Heart left ventricle (tissue), 16 donors: ENCODE measurements around the gene PRKCH. TPM values are rescaled to one million over a fixed set of nuclear protein-coding genes. Genes with fewer than 3 reads are reported as not detected.

Experiments used
- ATAC-seq, 4 donors: fragments of 200-7000 bp; cut with Tn5 transposase; one replicate each; pipeline ENCODE4 v1.9.1; 2020 to 2022; ENCODE audit warnings: moderate library complexity in 4 of 4, mild to moderate bottlenecking in 3 of 4, moderate number of reproducible peaks in 1 of 4
- DNase-seq, 5 donors: peaks; one replicate each; pipeline ENCODE4 v3.0.0-alpha.2; 2020
- H3K27ac ChIP-seq, 12 donors: fragments of 200-600 bp; sonication (generic) in 4 of 12; one replicate each; pipeline versions ENCODE4 v1.5.0 to v1.8.0; 2016 to 2022; ENCODE audit warnings: mild to moderate bottlenecking in 2 of 12
- H3K27me3 ChIP-seq, 9 donors: fragments of 200-600 bp; sonication (generic) in 2 of 9; one replicate each; pipeline versions ENCODE4 v1.5.1 to v1.8.0; 2016 to 2022; ENCODE audit warnings: mild to moderate bottlenecking in 3 of 9
- H3K36me3 ChIP-seq, 9 donors: fragments of 200-600 bp; sonication (generic) in 2 of 9; one replicate each; pipeline versions ENCODE4 v1.5.0 to v1.8.0; 2018 to 2022; ENCODE audit warnings: mild to moderate bottlenecking in 2 of 9
- H3K4me1 ChIP-seq, 12 donors: fragments of 200-600 bp; sonication (generic) in 4 of 12; one replicate each; pipeline versions ENCODE4 v1.5.0 to v1.8.0; 2016 to 2022; ENCODE audit warnings: mild to moderate bottlenecking in 3 of 12
- H3K4me3 ChIP-seq, 12 donors: fragments of 200-600 bp; sonication (generic) in 4 of 12; one replicate each; pipeline versions ENCODE4 v1.5.0 to v1.8.0; 2017 to 2022; ENCODE audit warnings: mild to moderate bottlenecking in 9 of 12, moderate library complexity in 4 of 12
- H3K9me3 ChIP-seq, 12 donors: fragments of 200-600 bp; sonication (generic) in 4 of 12; one replicate each; pipeline versions ENCODE4 v1.5.0 to v1.8.0; 2016 to 2022; ENCODE audit warnings: mild to moderate bottlenecking in 1 of 12
- CTCF ChIP-seq, 12 donors: fragments of 200-600 bp; sonication (generic) in 4 of 12; IDR thresholded peaks; one replicate each; pipeline versions ENCODE4 v1.5.0 to v1.8.0; 2018 to 2022; ENCODE audit warnings: antibody characterized with exemption in 12 of 12, mild to moderate bottlenecking in 5 of 12
- POLR2A ChIP-seq, 2 donors: fragments of 450-650 bp; IDR thresholded peaks; one replicate each; pipeline ENCODE4 v1.6.1; 2017; ENCODE audit warnings: antibody characterized with exemption in 2 of 2, mild to moderate bottlenecking in 2 of 2, moderate library complexity in 2 of 2
- WGBS, 4 donors: extraction: QIAGEN DNeasy Blood & Tissue Kit in 2 of 4; methylation state at CpG; one replicate each; pipeline versions ENCODE4 v1.1.5 to v1.1.7; 2013 to 2018; 5-methylcytosine and 5-hydroxymethylcytosine counted together
- intact Hi-C, 10 donors: fragments of 100-400 bp; cut with DNase I; formaldehyde crosslinking; loops; one replicate each; pipeline versions ENCODE4 v1.11.1 to v1.14.2; 2022
- polyA plus RNA-seq, 2 donors: library from polyadenylated mRNA; stranded (reverse); fragments of 200-250 nt; gene quantifications; one replicate each; pipeline ENCODE4 v1.2.3, GENCODE V29; 2013
- total RNA-seq, 9 donors: library from RNA; depleted of rRNA in 2 of 9; stranded (reverse); fragments of >200 nt in 2 of 9; fragmentation: NEBNext Ultra II Directional in 3 of 9; extraction: Animal tissue kit (Norgen Biotek cat#: 25700) in 3 of 9; gene quantifications; one replicate each; pipeline versions ENCODE4 v1.1.0 to v1.2.4, GENCODE V29; 2016 to 2023
- donor health status: ischemic (EF 13 %, LVEDD 7.1; RV severe dilation, severe dysfunction).
- donor health status: healthy with polysubstance abuse.
- donor health status: DM: no; HTN: yes; CAD: no.
- donor health status: DM: no; HTN: no; CAD: no.
- donor health status: ischemic (EF 25% LVEDD 6.9; RV normal size, moderate dysfunction).
- donor health status: ischemic (EF 25% LVEDD 5.7; RV mildly dilated, moderate dysfunction).
- donor health status: healthy.
- donor health status: DM: yes; HTN: yes; CAD: no.
- donor health status: ischemic (EF 35%, LVEDD 5.7; RV mildly dilated, moderate dysfunction).
- donor health status: nonischemic (EF 11% LVEDD 7.7; RV severe dilation, severe dysfunction).
- donor health status: DM: yes; HTN: yes; CAD: no.
- donor health status: PGD.
- donor health status: ischemic (EF 29% LVEDD 5.4; RV normal size, mild dysfunction).
- donor health status: nonischemic (EF 23%, LVEDD 6.1; RV moderate dilation, normal function).

The PRKCH gene
- total and polyA plus RNA-seq, 11 donors: 6.1 to 49.2 (median 21.7) TPM

- intact Hi-C loops: no loop called here
- Histone ChIP-seq H3K4me1 (peaks cover 0 to 37% (median 7%) of the 10 kb centered on the region in 12 donors), H3K27me3 (no peaks in the 10 kb centered on the region), H3K9me3 (peaks cover 0 to 31% (median 14%) of the 10 kb centered on the region in 12 donors), H3K4me3 (no peak overlapping the region), H3K36me3 (peaks cover 0 to 8% (median 0%) of the 10 kb centered on the region in 9 donors), H3K27ac (no peak overlapping the region)
- no peak for ATAC-seq
- DNase-seq: no peak
- WGBS, 4 donors: 91 to 94% (median 92%) methylated on average over 2 of the region's 2 CpGs
- TF ChIP-seq CTCF (IDR thresholded peaks at IDR 0.05): no peak
- TF ChIP-seq POLR2A (IDR thresholded peaks at IDR 0.05): no peak
Observed at GRCh38 chr14:61372379-61372778, 51.0 kb downstream of the PRKCH start.

DNA sequence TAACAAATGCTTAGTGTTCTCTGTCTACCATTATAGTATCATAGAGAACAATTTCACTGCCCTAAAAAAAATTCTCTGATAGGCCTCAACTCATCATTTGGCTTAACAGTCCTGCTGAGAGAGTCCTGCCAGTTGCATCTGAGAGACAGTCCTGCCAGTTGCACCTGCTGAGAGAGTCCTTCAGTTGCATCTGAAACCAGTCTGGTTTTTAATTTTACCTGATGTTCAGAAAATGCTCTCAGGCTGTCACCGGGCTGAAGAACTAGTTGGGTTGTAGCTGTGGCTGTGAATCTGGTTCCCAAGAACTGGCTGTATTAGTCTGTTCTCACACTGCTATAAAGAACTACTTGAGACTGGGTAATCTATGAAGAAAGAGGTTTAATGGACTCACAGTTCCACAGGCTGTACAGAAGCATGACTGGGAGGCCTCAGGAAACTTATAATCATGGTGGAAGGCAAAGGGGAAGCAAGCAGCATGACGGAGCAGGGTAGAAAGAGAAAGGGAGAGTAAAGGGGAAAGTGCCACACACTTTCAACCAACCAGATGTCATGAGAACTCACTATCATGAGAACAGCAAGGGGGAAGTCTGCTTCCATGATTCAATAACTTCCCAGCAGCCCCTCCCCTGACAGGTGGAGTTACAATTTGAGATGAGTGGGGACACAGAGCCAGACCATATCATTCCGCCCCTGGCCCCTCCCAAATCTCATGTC, 51.6 kb downstream of the PRKCH start:
- peaks cover 0 to 31% (median 14%) of the 10 kb centered on the region in 12 donors for H3K9me3 ChIP-seq
- no peak for DNase-seq
- no peak overlapping the region for H3K4me3 ChIP-seq
- WGBS, 4 donors: 92 to 99% (median 94%) methylated on average over 3 of the region's 3 CpGs
- H3K36me3 ChIP-seq: peaks cover 0 to 8% (median 0%) of the 10 kb centered on the region in 9 donors
- no peak overlapping the region for H3K27ac ChIP-seq
- TF ChIP-seq POLR2A (IDR thresholded peaks at IDR 0.05) (no peak), CTCF (IDR thresholded peaks at IDR 0.05) (no peak)
- intact Hi-C loops: no loop called here
- peaks cover 0 to 35% (median 6%) of the 10 kb centered on the region in 12 donors for H3K4me1 ChIP-seq
- H3K27me3 ChIP-seq: no peaks in the 10 kb centered on the region
- ATAC-seq: no peak

- no peak overlapping the region for H3K4me3 ChIP-seq
- no peak overlapping the region for H3K27ac ChIP-seq
- peaks cover 0 to 8% (median 0%) of the 10 kb centered on the region in 9 donors for H3K36me3 ChIP-seq
- H3K4me1 ChIP-seq: peaks cover 0 to 22% (median under 1%) of the 10 kb centered on the region in 12 donors
- intact Hi-C loops: no loop called here
- H3K27me3 ChIP-seq: no peaks in the 10 kb centered on the region
- peaks cover 0 to 31% (median 14%) of the 10 kb centered on the region in 12 donors for H3K9me3 ChIP-seq
- ATAC-seq: no peak
- DNase-seq: no peak
- TF ChIP-seq CTCF (IDR thresholded peaks at IDR 0.05) (no peak), POLR2A (IDR thresholded peaks at IDR 0.05) (no peak)
- WGBS, 4 donors: 88 to 94% (median 90%) methylated on average over 3 of the region's 3 CpGs
Observed at GRCh38 chr14:61374284-61374683, 52.9 kb downstream of the PRKCH start.

DNA sequence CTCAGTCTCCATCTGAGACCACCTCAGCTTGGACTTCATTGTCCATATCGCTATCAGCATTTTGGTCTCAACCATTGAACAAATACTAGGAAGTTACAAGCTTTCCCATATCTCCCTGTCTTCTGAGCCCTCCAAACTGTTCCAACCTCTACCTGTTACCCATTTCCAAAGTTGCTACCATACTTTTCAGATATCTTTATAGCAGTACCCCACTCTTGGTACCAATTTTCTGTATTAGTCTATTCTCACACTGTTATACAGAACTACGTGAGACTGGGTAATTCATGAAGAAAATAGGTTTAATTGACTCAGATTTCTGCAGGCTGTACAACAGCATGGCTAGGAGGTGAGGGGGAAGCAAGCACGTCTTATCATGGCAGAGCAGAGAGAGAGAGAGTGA, 53.8 kb downstream of the PRKCH start:
- DNase-seq (no peak), ATAC-seq (no peak)
- intact Hi-C loops: no loop called here
- H3K36me3 ChIP-seq: peaks cover 0 to 8% (median 0%) of the 10 kb centered on the region in 9 donors
- peaks cover 0 to 17% (median 0%) of the 10 kb centered on the region in 12 donors for H3K4me1 ChIP-seq
- peaks cover 0 to 31% (median 14%) of the 10 kb centered on the region in 12 donors for H3K9me3 ChIP-seq
- H3K27ac ChIP-seq: no peak overlapping the region
- 92 to 97% (median 92%) methylated on average over 3 of the region's 3 CpGs for WGBS, 4 donors
- H3K27me3 ChIP-seq: no peaks in the 10 kb centered on the region
- H3K4me3 ChIP-seq: no peak overlapping the region
- no peak for TF ChIP-seq CTCF (IDR thresholded peaks at IDR 0.05)
- TF ChIP-seq POLR2A (IDR thresholded peaks at IDR 0.05): no peak
